ENCODE data around the gene ELOVL6. TPM values are rescaled to one million over a fixed set of nuclear protein-coding genes. Genes with fewer than 3 reads are reported as not detected.
"Not testable (repeated sequence)": the region's sequence is repeated elsewhere in the genome, so short reads cannot be mapped to it uniquely, and the experiment has no call there.

The ELOVL6 gene
- polyA plus RNA-seq, 2 donors, result 17.3 to 17.7 TPM

- WGBS, 2 donors, result 95% methylated on average over 11 of the region's 11 CpGs
- not testable (repeated sequence) for H3K27me3 ChIP-seq (ENCODE audit: control insufficient read depth in 1 of 2, insufficient read depth in 2 of 2, low read length in 2 of 2); H3K9me3 ChIP-seq (ENCODE audit: control insufficient read depth in 2 of 2, insufficient read depth in 1 of 2, low read depth in 1 of 2, low read length in 1 of 2); H3K4me3 ChIP-seq (ENCODE audit: low read depth in 1 of 2, low read length in 2 of 2); H3K4me1 ChIP-seq (ENCODE audit: control insufficient read depth in 2 of 2, insufficient read depth in 2 of 2, low read length in 1 of 2); H3K27ac ChIP-seq (ENCODE audit: low read depth in 2 of 2, low read length in 1 of 2); H3K36me3 ChIP-seq (ENCODE audit: control insufficient read depth in 2 of 2, insufficient read depth in 2 of 2, low read length in 1 of 2)
Observed at GRCh38 chr4:110039164-110039563, 159.3 kb downstream of the ELOVL6 start.

GRCh38 chr4:110034026-110034393, 164.4 kb downstream of the ELOVL6 start:
- Histone ChIP-seq H3K4me1 (ENCODE audit: control insufficient read depth in 2 of 2, insufficient read depth in 2 of 2, low read length in 1 of 2) (no peaks in the 10 kb centered on the region), H3K9me3 (ENCODE audit: control insufficient read depth in 2 of 2, insufficient read depth in 1 of 2, low read depth in 1 of 2, low read length in 1 of 2) (no peaks in the 10 kb centered on the region), H3K27me3 (ENCODE audit: control insufficient read depth in 1 of 2, insufficient read depth in 2 of 2, low read length in 2 of 2) (no peaks in the 10 kb centered on the region), H3K36me3 (ENCODE audit: control insufficient read depth in 2 of 2, insufficient read depth in 2 of 2, low read length in 1 of 2) (no peaks in the 10 kb centered on the region), H3K27ac (ENCODE audit: low read depth in 2 of 2, low read length in 1 of 2) (no peak overlapping the region), H3K4me3 (ENCODE audit: low read depth in 1 of 2, low read length in 2 of 2) (no peak overlapping the region)
- WGBS, 2 donors, result 54 to 63% methylated on average over 3 of the region's 3 CpGs

- Histone ChIP-seq H3K4me3 (ENCODE audit: low read depth in 1 of 2, low read length in 2 of 2) (no peak overlapping the region), H3K36me3 (ENCODE audit: control insufficient read depth in 2 of 2, insufficient read depth in 2 of 2, low read length in 1 of 2) (no peaks in the 10 kb centered on the region), H3K27me3 (ENCODE audit: control insufficient read depth in 1 of 2, insufficient read depth in 2 of 2, low read length in 2 of 2) (no peaks in the 10 kb centered on the region), H3K4me1 (ENCODE audit: control insufficient read depth in 2 of 2, insufficient read depth in 2 of 2, low read length in 1 of 2) (no peaks in the 10 kb centered on the region), H3K27ac (ENCODE audit: low read depth in 2 of 2, low read length in 1 of 2) (no peak overlapping the region), H3K9me3 (ENCODE audit: control insufficient read depth in 2 of 2, insufficient read depth in 1 of 2, low read depth in 1 of 2, low read length in 1 of 2) (no peaks in the 10 kb centered on the region)
- 36 to 58% methylated on average over 8 of the region's 8 CpGs for WGBS, 2 donors
Observed at GRCh38 chr4:110033355-110034025, 164.9 kb downstream of the ELOVL6 start.

- no peaks in the 10 kb centered on the region for H3K4me1 ChIP-seq (ENCODE audit: control insufficient read depth in 2 of 2, insufficient read depth in 2 of 2, low read length in 1 of 2)
- no peak overlapping the region for H3K4me3 ChIP-seq (ENCODE audit: low read depth in 1 of 2, low read length in 2 of 2)
- H3K9me3 ChIP-seq (ENCODE audit: control insufficient read depth in 2 of 2, insufficient read depth in 1 of 2, low read depth in 1 of 2, low read length in 1 of 2), result no peaks in the 10 kb centered on the region
- 81 to 87% methylated on average over 7 of the region's 7 CpGs for WGBS, 2 donors
- no peaks in the 10 kb centered on the region for H3K36me3 ChIP-seq (ENCODE audit: control insufficient read depth in 2 of 2, insufficient read depth in 2 of 2, low read length in 1 of 2)
- H3K27me3 ChIP-seq (ENCODE audit: control insufficient read depth in 1 of 2, insufficient read depth in 2 of 2, low read length in 2 of 2), result no peaks in the 10 kb centered on the region
- H3K27ac ChIP-seq (ENCODE audit: low read depth in 2 of 2, low read length in 1 of 2), result no peak overlapping the region
Observed at GRCh38 chr4:110032603-110033002, 165.8 kb downstream of the ELOVL6 start.

GRCh38 chr4:110025718-110026117, 172.7 kb downstream of the ELOVL6 start:
- Histone ChIP-seq H3K4me1 (ENCODE audit: control insufficient read depth in 2 of 2, insufficient read depth in 2 of 2, low read length in 1 of 2) (no peaks in the 10 kb centered on the region), H3K4me3 (ENCODE audit: low read depth in 1 of 2, low read length in 2 of 2) (no peak overlapping the region), H3K36me3 (ENCODE audit: control insufficient read depth in 2 of 2, insufficient read depth in 2 of 2, low read length in 1 of 2) (no peaks in the 10 kb centered on the region), H3K27ac (ENCODE audit: low read depth in 2 of 2, low read length in 1 of 2) (no peak overlapping the region), H3K27me3 (ENCODE audit: control insufficient read depth in 1 of 2, insufficient read depth in 2 of 2, low read length in 2 of 2) (no peaks in the 10 kb centered on the region), H3K9me3 (ENCODE audit: control insufficient read depth in 2 of 2, insufficient read depth in 1 of 2, low read depth in 1 of 2, low read length in 1 of 2) (no peaks in the 10 kb centered on the region)
- 88 to 91% methylated on average over 3 of the region's 3 CpGs for WGBS, 2 donors

- H3K4me1 ChIP-seq (ENCODE audit: control insufficient read depth in 2 of 2, insufficient read depth in 2 of 2, low read length in 1 of 2), result no peaks in the 10 kb centered on the region
- H3K36me3 ChIP-seq (ENCODE audit: control insufficient read depth in 2 of 2, insufficient read depth in 2 of 2, low read length in 1 of 2), result no peaks in the 10 kb centered on the region
- 32 to 58% methylated on average over 1 of the region's 1 CpG for WGBS, 2 donors
- no peaks in the 10 kb centered on the region for H3K9me3 ChIP-seq (ENCODE audit: control insufficient read depth in 2 of 2, insufficient read depth in 1 of 2, low read depth in 1 of 2, low read length in 1 of 2)
- no peak overlapping the region for H3K27ac ChIP-seq (ENCODE audit: low read depth in 2 of 2, low read length in 1 of 2)
- no peaks in the 10 kb centered on the region for H3K27me3 ChIP-seq (ENCODE audit: control insufficient read depth in 1 of 2, insufficient read depth in 2 of 2, low read length in 2 of 2)
- no peak overlapping the region for H3K4me3 ChIP-seq (ENCODE audit: low read depth in 1 of 2, low read length in 2 of 2)
Observed at GRCh38 chr4:110025056-110025455, 173.4 kb downstream of the ELOVL6 start.

- H3K27me3 ChIP-seq (ENCODE audit: control insufficient read depth in 1 of 2, insufficient read depth in 2 of 2, low read length in 2 of 2), result no peaks in the 10 kb centered on the region
- no peak overlapping the region for H3K4me3 ChIP-seq (ENCODE audit: low read depth in 1 of 2, low read length in 2 of 2)
- 93 to 95% methylated on average over 4 of the region's 4 CpGs for WGBS, 2 donors
- H3K36me3 ChIP-seq (ENCODE audit: control insufficient read depth in 2 of 2, insufficient read depth in 2 of 2, low read length in 1 of 2), result no peaks in the 10 kb centered on the region
- no peaks in the 10 kb centered on the region for H3K9me3 ChIP-seq (ENCODE audit: control insufficient read depth in 2 of 2, insufficient read depth in 1 of 2, low read depth in 1 of 2, low read length in 1 of 2)
- H3K4me1 ChIP-seq (ENCODE audit: control insufficient read depth in 2 of 2, insufficient read depth in 2 of 2, low read length in 1 of 2), result no peaks in the 10 kb centered on the region
- H3K27ac ChIP-seq (ENCODE audit: low read depth in 2 of 2, low read length in 1 of 2), result no peak overlapping the region
Observed at GRCh38 chr4:110022457-110022856, 176.0 kb downstream of the ELOVL6 start.

- Histone ChIP-seq H3K27ac (ENCODE audit: low read depth in 2 of 2, low read length in 1 of 2) (no peak overlapping the region), H3K4me3 (ENCODE audit: low read depth in 1 of 2, low read length in 2 of 2) (no peak overlapping the region), H3K4me1 (ENCODE audit: control insufficient read depth in 2 of 2, insufficient read depth in 2 of 2, low read length in 1 of 2) (no peaks in the 10 kb centered on the region), H3K36me3 (ENCODE audit: control insufficient read depth in 2 of 2, insufficient read depth in 2 of 2, low read length in 1 of 2) (no peaks in the 10 kb centered on the region), H3K9me3 (ENCODE audit: control insufficient read depth in 2 of 2, insufficient read depth in 1 of 2, low read depth in 1 of 2, low read length in 1 of 2) (no peaks in the 10 kb centered on the region), H3K27me3 (ENCODE audit: control insufficient read depth in 1 of 2, insufficient read depth in 2 of 2, low read length in 2 of 2) (no peaks in the 10 kb centered on the region)
- WGBS, 2 donors, result 54 to 70% methylated on average over 4 of the region's 4 CpGs
Observed at GRCh38 chr4:110020646-110021443, 177.6 kb downstream of the ELOVL6 start.

GRCh38 chr4:110020139-110020538, 178.3 kb downstream of the ELOVL6 start:
- no peaks in the 10 kb centered on the region for H3K27me3 ChIP-seq (ENCODE audit: control insufficient read depth in 1 of 2, insufficient read depth in 2 of 2, low read length in 2 of 2)
- no peaks in the 10 kb centered on the region for H3K9me3 ChIP-seq (ENCODE audit: control insufficient read depth in 2 of 2, insufficient read depth in 1 of 2, low read depth in 1 of 2, low read length in 1 of 2)
- no peak overlapping the region for H3K4me3 ChIP-seq (ENCODE audit: low read depth in 1 of 2, low read length in 2 of 2)
- H3K36me3 ChIP-seq (ENCODE audit: control insufficient read depth in 2 of 2, insufficient read depth in 2 of 2, low read length in 1 of 2), result no peaks in the 10 kb centered on the region
- no peaks in the 10 kb centered on the region for H3K4me1 ChIP-seq (ENCODE audit: control insufficient read depth in 2 of 2, insufficient read depth in 2 of 2, low read length in 1 of 2)
- 41 to 57% methylated on average over 5 of the region's 5 CpGs for WGBS, 2 donors
- H3K27ac ChIP-seq (ENCODE audit: low read depth in 2 of 2, low read length in 1 of 2), result no peak overlapping the region

GRCh38 chr4:110019153-110019552, 179.3 kb downstream of the ELOVL6 start:
- H3K27ac ChIP-seq (ENCODE audit: low read depth in 2 of 2, low read length in 1 of 2), result no peak overlapping the region
- no peaks in the 10 kb centered on the region for H3K27me3 ChIP-seq (ENCODE audit: control insufficient read depth in 1 of 2, insufficient read depth in 2 of 2, low read length in 2 of 2)
- H3K4me3 ChIP-seq (ENCODE audit: low read depth in 1 of 2, low read length in 2 of 2), result no peak overlapping the region
- H3K36me3 ChIP-seq (ENCODE audit: control insufficient read depth in 2 of 2, insufficient read depth in 2 of 2, low read length in 1 of 2), result no peaks in the 10 kb centered on the region
- WGBS, 2 donors, result 77 to 86% methylated on average over 3 of the region's 3 CpGs
- no peaks in the 10 kb centered on the region for H3K4me1 ChIP-seq (ENCODE audit: control insufficient read depth in 2 of 2, insufficient read depth in 2 of 2, low read length in 1 of 2)
- H3K9me3 ChIP-seq (ENCODE audit: control insufficient read depth in 2 of 2, insufficient read depth in 1 of 2, low read depth in 1 of 2, low read length in 1 of 2), result no peaks in the 10 kb centered on the region

All from esophagus (tissue), 2 donors.